Psoas muscle (tissue), 8 donors: ENCODE data around the gene MAP6. TPM values are rescaled to one million over a fixed set of nuclear protein-coding genes. Genes with fewer than 3 reads are reported as not detected.

Experiments
- ATAC-seq, 4 donors: fragments of 200-7000 bp; cut with Tn5 transposase; one replicate each; pipeline ENCODE4 v1.9.1; 2020; ENCODE audit warnings: moderate library complexity in 3 of 4, mild to moderate bottlenecking in 2 of 4
- DNase-seq, 2 donors: peaks; one replicate each; pipeline ENCODE4 v3.0.0-alpha.2; 2020
- H3K27ac ChIP-seq: fragments of 200-600 bp; one replicate; pipeline ENCODE4 v1.8.0; 2022
- H3K27me3 ChIP-seq, 3 donors: fragments of 200-600 bp in 1 of 3; one replicate each; pipeline versions ENCODE4 v1.6.1 to v1.8.0; 2013 to 2022; ENCODE audit warnings: low read length in 2 of 3, mild to moderate bottlenecking in 2 of 3, moderate library complexity in 1 of 3; ENCODE audit not compliant: insufficient read depth in 3 of 3
- H3K36me3 ChIP-seq, 2 donors: fragments of 200-600 bp in 1 of 2; one replicate each; pipeline versions ENCODE4 v1.6.1 to v1.8.0; 2013 to 2022; ENCODE audit warnings: low read depth in 1 of 2, mild to moderate bottlenecking in 1 of 2, moderate library complexity in 1 of 2; ENCODE audit not compliant: insufficient read depth in 1 of 2
- H3K4me1 ChIP-seq: fragments of 200-600 bp; one replicate; pipeline ENCODE4 v1.8.0; 2022
- H3K4me3 ChIP-seq: fragments of 200-600 bp; one replicate; pipeline ENCODE4 v1.8.0; 2022; ENCODE audit warnings: mild to moderate bottlenecking
- H3K9me3 ChIP-seq: fragments of 200-600 bp; one replicate; pipeline ENCODE4 v1.8.0; 2022
- WGBS, 3 donors: extraction: QIAGEN DNeasy Blood & Tissue Kit; methylation state at CpG; one replicate each; pipeline versions ENCODE4 v1.1.6 to v1.1.7; 2013; 5-methylcytosine and 5-hydroxymethylcytosine counted together
- intact Hi-C, 2 donors: fragments of 100-400 bp; cut with DNase I; formaldehyde crosslinking; loops; one replicate each; pipeline versions ENCODE4 v1.11.0 to v1.14.2; 2022
- polyA plus RNA-seq, 3 donors: library from polyadenylated mRNA; stranded (reverse); fragments of 200-250 nt; gene quantifications; one replicate each; pipeline ENCODE4 v1.2.3, GENCODE V29; 2013
- total RNA-seq, 4 donors: library from RNA; stranded (reverse); fragmentation: NEBNext Ultra II Directional in 2 of 4; extraction: Animal tissue kit (Norgen Biotek cat#: 25700) in 2 of 4; gene quantifications; one replicate each; pipeline versions ENCODE4 v1.2.1 to v1.2.4, GENCODE V29; 2021 to 2023
- TF ChIP-seq, protein P1 (sequence below): fragments of 200-600 bp; IDR thresholded peaks from one replicate; pipeline ENCODE4 v1.8.0; 2022; ENCODE audit warnings: antibody characterized with exemption
- donor health status: healthy with polysubstance abuse.
- donor health status: DM: no; HTN: no; CAD: no; lungs with moderate emphysema.
- donor health status: Bipolar disorder and iron deficiency.
- donor health status: healthy.
- donor health status: DM: yes; HTN: yes; CAD: no.
- donor health status: DM: no; HTN: no; CAD: no.
- donor health status: DM: no; HTN: no; CAD: no.
- donor health status: DM: yes; HTN: yes; CAD: no.

Gene MAP6
- total and polyA plus RNA-seq, 7 donors, result 0.14 to 0.56 (median 0.26) TPM

- TF ChIP-seq, protein P1, sequence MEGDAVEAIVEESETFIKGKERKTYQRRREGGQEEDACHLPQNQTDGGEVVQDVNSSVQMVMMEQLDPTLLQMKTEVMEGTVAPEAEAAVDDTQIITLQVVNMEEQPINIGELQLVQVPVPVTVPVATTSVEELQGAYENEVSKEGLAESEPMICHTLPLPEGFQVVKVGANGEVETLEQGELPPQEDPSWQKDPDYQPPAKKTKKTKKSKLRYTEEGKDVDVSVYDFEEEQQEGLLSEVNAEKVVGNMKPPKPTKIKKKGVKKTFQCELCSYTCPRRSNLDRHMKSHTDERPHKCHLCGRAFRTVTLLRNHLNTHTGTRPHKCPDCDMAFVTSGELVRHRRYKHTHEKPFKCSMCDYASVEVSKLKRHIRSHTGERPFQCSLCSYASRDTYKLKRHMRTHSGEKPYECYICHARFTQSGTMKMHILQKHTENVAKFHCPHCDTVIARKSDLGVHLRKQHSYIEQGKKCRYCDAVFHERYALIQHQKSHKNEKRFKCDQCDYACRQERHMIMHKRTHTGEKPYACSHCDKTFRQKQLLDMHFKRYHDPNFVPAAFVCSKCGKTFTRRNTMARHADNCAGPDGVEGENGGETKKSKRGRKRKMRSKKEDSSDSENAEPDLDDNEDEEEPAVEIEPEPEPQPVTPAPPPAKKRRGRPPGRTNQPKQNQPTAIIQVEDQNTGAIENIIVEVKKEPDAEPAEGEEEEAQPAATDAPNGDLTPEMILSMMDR, result no peak
- Histone ChIP-seq H3K36me3 (no peaks in the 10 kb centered on the region), H3K4me3 (no peak overlapping the region), H3K27me3 (no peaks in the 10 kb centered on the region), H3K9me3 (no peaks in the 10 kb centered on the region), H3K4me1 (no peaks in the 10 kb centered on the region), H3K27ac (no peak overlapping the region)
- no peak for ATAC-seq
- WGBS, 3 donors, result 87 to 95% (median 94%) methylated on average over 3 of the region's 3 CpGs
- intact Hi-C loops, result no loop called here
- DNase-seq, result no peak
Observed at GRCh38 chr11:75650167-75650723, 18.6 kb downstream of the MAP6 start.

- H3K36me3 ChIP-seq, result no peaks in the 10 kb centered on the region
- H3K27ac ChIP-seq, result no peak overlapping the region
- no peaks in the 10 kb centered on the region for H3K9me3 ChIP-seq
- 79 to 82% (median 81%) methylated on average over 6 of the region's 6 CpGs for WGBS, 3 donors
- no peak overlapping the region for H3K4me3 ChIP-seq
- intact Hi-C loops, result no loop called here
- no peaks in the 10 kb centered on the region for H3K4me1 ChIP-seq
- H3K27me3 ChIP-seq, result no peaks in the 10 kb centered on the region
- TF ChIP-seq, protein P1, result no peak
- no peak for DNase-seq
- no peak for ATAC-seq
Observed at GRCh38 chr11:75644946-75645345, 23.9 kb downstream of the MAP6 start.

GRCh38 chr11:75644370-75644769 lies 24.5 kb downstream of the MAP6 start:
- Histone ChIP-seq H3K27ac (no peak overlapping the region), H3K9me3 (no peaks in the 10 kb centered on the region), H3K36me3 (no peaks in the 10 kb centered on the region), H3K27me3 (no peaks in the 10 kb centered on the region), H3K4me3 (no peak overlapping the region), H3K4me1 (no peaks in the 10 kb centered on the region)
- intact Hi-C loops, result no loop called here
- ATAC-seq (no peak), DNase-seq (no peak)
- TF ChIP-seq, protein P1, result no peak

DNA sequence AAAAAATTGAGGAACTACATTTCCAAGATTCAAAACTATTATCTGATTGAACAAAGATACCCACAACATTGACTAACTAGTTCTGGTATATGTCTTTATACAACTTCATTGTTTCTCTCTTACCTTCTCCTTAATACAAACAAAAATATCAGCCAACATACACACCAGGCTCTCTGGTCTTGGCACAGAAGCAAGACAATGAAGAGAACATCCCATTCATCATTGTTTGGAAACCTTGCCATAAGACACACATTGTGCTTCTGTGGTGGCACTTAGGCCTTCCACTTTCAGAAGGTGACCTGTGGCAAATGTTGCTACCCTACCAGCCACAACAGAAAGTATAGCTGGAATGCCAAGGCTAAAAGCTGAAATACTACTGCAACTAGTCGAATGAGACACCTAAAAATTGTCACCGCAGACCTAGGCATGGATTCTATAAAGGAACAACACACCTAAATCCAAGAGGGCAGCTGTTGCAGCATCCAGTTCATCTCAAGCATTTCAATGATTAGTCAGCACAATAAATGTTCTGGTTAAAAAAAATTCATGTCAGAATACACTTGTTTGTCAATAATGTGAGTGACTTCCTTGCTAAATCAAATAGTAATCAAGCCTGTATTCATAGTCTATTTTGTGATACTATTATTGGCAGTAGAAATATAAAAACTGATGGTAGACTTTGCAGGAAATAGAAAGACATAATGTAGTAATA lies 26.3 kb downstream of the MAP6 start:
- TF ChIP-seq, protein P1, result no peak
- intact Hi-C loops, result no loop called here
- Histone ChIP-seq H3K36me3 (no peaks in the 10 kb centered on the region), H3K9me3 (no peaks in the 10 kb centered on the region), H3K27me3 (no peaks in the 10 kb centered on the region), H3K4me1 (no peaks in the 10 kb centered on the region), H3K27ac (no peak overlapping the region), H3K4me3 (no peak overlapping the region)
- no peak for DNase-seq
- WGBS, 3 donors, result 84 to 85% (median 84%) methylated on average over 2 of the region's 2 CpGs
- no peak for ATAC-seq
